HepG2 (cell line): ENCODE data around the gene KLHL5. TPM values are rescaled to one million over a fixed set of nuclear protein-coding genes. Genes with fewer than 3 reads are reported as not detected.

ENCODE experiments used
- BCLAF1 ChIP-seq: fragments of 450-650 bp; IDR thresholded peaks from 2 replicates; pipeline ENCODE4 v1.6.1; 2017; ENCODE audit warnings: mild to moderate bottlenecking
- polyA plus RNA-seq, 8 experiments: library from polyadenylated mRNA; depleted of rRNA in 3 of 8; stranded (reverse) in 7 of 8; unstranded in 1 of 8; fragments of >200 nt; fragmentation: Illumina TruSeq in 4 of 8; extraction: Trizol in 4 of 8; gene quantifications; 2 replicates each; pipeline versions ENCODE4 v1.2.1 to v1.2.3, GENCODE V29; 2011 to 2016; ENCODE audit warnings: low read depth in 4 of 8, missing spikeins in 1 of 8, mixed read lengths in 1 of 8; ENCODE audit not compliant: insufficient read depth in 1 of 8
- total RNA-seq, 5 experiments: library from RNA; depleted of rRNA; stranded (reverse); fragments of >200 nt; fragmentation: Illumina TruSeq; extraction: Trizol; gene quantifications; 2 replicates each; pipeline ENCODE4 v1.2.3, GENCODE V29; 2016; ENCODE audit warnings: low read depth in 1 of 5

KLHL5 gene
- total and polyA plus RNA-seq, 2 of the 13 experiments (the other 11 are each of a cell fraction or from before 2014, with no cell fraction given): 36.2 to 38.7 TPM

- no peak for TF ChIP-seq BCLAF1
Measured at GRCh38 chr4:39170301-39170700, 108.3 kb downstream of the KLHL5 start (continued).

Other genes with a start within 250 kb of the KLHL5 start
- 0.52 and 0.71 TPM in 2 replicates for gene TLR6, start 205.4 kb upstream of the KLHL5 start, total RNA-seq (2016; rRNA removed; fragmentation: Illumina TruSeq; extraction: Trizol)
- gene TLR6, start 205.4 kb upstream of the KLHL5 start, polyA plus RNA-seq (2011; rRNA removed): 0.18 and 0.33 TPM in 2 replicates
- gene FAM114A1, start 194.4 kb upstream of the KLHL5 start, total RNA-seq (2016; rRNA removed; fragmentation: Illumina TruSeq; extraction: Trizol): 61.0 and 87.0 TPM in 2 replicates
- 70.4 and 76.9 TPM in 2 replicates for gene FAM114A1, start 194.4 kb upstream of the KLHL5 start, polyA plus RNA-seq (2011; rRNA removed)
- not detected in 2 replicates for gene TMEM156, start 29.8 kb upstream of the KLHL5 start, total RNA-seq (2016; rRNA removed; fragmentation: Illumina TruSeq; extraction: Trizol)
- 1.2 and 1.6 TPM in 2 replicates for gene TMEM156, start 29.8 kb upstream of the KLHL5 start, polyA plus RNA-seq (2011; rRNA removed)
- 20.3 and 22.9 TPM in 2 replicates for gene WDR19, start 120.3 kb downstream of the KLHL5 start, total RNA-seq (2016; rRNA removed; fragmentation: Illumina TruSeq; extraction: Trizol)
- gene WDR19, start 120.3 kb downstream of the KLHL5 start, polyA plus RNA-seq (2011; rRNA removed): 31.1 and 34.1 TPM in 2 replicates